HFFc6 (cell line): ENCODE results near the gene SOCS4. TPM values are rescaled to one million over a fixed set of nuclear protein-coding genes. Genes with fewer than 3 reads are reported as not detected.
"Not testable (repeated sequence)": the region's sequence is repeated elsewhere in the genome, so short reads cannot be mapped to it uniquely, and the experiment has no call there.

ENCODE experiments used
- DNase-seq: peaks from one replicate; pipeline ENCODE4 v3.0.0-alpha.2; 2018
- H3K27ac Mint-ChIP-seq: 2 replicates; pipeline ENCODE4 v1.8.0; 2020; ENCODE audit warnings: mild to moderate bottlenecking, mixed read lengths
- H3K27me3 Mint-ChIP-seq: 2 replicates; pipeline ENCODE4 v1.8.0; 2021; ENCODE audit warnings: mild to moderate bottlenecking, moderate library complexity, mixed read lengths; ENCODE audit not compliant: insufficient read depth
- H3K36me3 Mint-ChIP-seq: 2 replicates; pipeline ENCODE4 v1.8.0; 2021; ENCODE audit warnings: low read depth, mixed read lengths
- H3K4me1 Mint-ChIP-seq: 2 replicates; pipeline ENCODE4 v1.8.0; 2020; ENCODE audit warnings: low read depth, mixed read lengths
- H3K4me3 Mint-ChIP-seq: 2 replicates; pipeline ENCODE4 v1.8.0; 2020; ENCODE audit warnings: mild to moderate bottlenecking, moderate library complexity, mixed read lengths
- H3K9me3 Mint-ChIP-seq: 2 replicates; pipeline ENCODE4 v1.8.0; 2020; ENCODE audit warnings: mild to moderate bottlenecking, mixed read lengths
- total RNA-seq, 6 experiments: library from RNA; stranded (reverse); fragmentation: NEBNext Ultra II Directional; extraction: Animal tissue kit (Norgen Biotek cat#: 25700); gene quantifications; 2 replicates in 1 of 6; 3 replicates in 5 of 6; pipeline ENCODE4 v1.2.3, GENCODE V29; 2021
- TF ChIP-seq, protein P1 (sequence below): fragments of 200-600 bp; sonication (generic); IDR thresholded peaks from 2 replicates; pipeline ENCODE4 v1.5.0; 2021; ENCODE audit warnings: antibody characterized with exemption, mild to moderate bottlenecking

The SOCS4 gene
- total RNA-seq, 6 experiments from 2014 or later: 22.1 to 26.2 (median 23.6) TPM

- H3K27me3 Mint-ChIP-seq: 0 out of 2 replicates have a peak, but pooled peaks cover 2% of the 10 kb centered on the region
- TF ChIP-seq, protein P1, sequence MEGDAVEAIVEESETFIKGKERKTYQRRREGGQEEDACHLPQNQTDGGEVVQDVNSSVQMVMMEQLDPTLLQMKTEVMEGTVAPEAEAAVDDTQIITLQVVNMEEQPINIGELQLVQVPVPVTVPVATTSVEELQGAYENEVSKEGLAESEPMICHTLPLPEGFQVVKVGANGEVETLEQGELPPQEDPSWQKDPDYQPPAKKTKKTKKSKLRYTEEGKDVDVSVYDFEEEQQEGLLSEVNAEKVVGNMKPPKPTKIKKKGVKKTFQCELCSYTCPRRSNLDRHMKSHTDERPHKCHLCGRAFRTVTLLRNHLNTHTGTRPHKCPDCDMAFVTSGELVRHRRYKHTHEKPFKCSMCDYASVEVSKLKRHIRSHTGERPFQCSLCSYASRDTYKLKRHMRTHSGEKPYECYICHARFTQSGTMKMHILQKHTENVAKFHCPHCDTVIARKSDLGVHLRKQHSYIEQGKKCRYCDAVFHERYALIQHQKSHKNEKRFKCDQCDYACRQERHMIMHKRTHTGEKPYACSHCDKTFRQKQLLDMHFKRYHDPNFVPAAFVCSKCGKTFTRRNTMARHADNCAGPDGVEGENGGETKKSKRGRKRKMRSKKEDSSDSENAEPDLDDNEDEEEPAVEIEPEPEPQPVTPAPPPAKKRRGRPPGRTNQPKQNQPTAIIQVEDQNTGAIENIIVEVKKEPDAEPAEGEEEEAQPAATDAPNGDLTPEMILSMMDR: no peak
- no peak for DNase-seq
These were observed 32.3 kb downstream of the SOCS4 start for GRCh38 chr14:55059333-55059732.

DNA sequence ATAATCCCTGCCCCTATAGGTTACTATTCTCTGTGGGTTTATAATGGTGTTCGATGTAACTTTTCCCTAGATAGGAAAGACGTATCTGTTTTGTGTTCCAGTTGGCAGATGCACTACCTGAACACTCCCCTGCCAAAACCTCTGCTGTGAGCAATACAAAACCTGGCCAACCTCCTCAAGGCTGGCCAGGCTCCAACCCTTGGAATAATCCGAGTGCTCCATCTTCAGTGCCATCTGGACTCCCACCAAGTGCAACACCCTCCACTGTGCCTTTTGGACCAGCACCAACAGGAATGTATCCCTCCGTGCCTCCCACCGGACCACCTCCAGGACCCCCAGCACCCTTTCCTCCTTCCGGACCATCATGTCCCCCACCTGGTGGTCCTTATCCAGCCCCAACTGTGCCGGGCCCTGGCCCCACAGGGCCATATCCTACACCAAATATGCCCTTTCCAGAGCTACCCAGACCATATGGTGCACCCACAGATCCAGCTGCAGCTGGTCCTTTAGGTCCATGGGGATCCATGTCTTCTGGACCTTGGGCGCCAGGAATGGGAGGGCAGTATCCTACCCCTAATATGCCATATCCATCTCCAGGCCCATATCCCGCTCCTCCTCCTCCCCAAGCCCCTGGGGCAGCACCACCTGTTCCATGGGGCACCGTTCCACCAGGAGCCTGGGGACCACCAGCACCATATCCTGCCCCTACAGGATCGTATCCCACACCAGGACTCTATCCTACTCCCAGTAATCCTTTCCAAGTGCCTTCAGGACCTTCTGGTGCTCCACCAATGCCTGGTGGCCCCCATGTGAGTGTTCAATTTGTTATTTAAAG, 35.7 kb downstream of the SOCS4 start:
- peaks cover 2% of the 10 kb centered on the region; the same call in 1 of the 2 replicates for H3K27me3 Mint-ChIP-seq
- no peak for DNase-seq
- H3K4me1 Mint-ChIP-seq: peaks cover 48% of the 10 kb centered on the region
- no peak overlapping the region for H3K4me3 Mint-ChIP-seq
- peak overlapping the region; percentile 61; the same call in 1 of the 2 replicates for H3K27ac Mint-ChIP-seq
- peaks cover 56% of the 10 kb centered on the region for H3K36me3 Mint-ChIP-seq
- no peaks in the 10 kb centered on the region for H3K9me3 Mint-ChIP-seq
- TF ChIP-seq, protein P1: no peak

More at GRCh38 chr14:55059333-55059732, 32.3 kb downstream of the SOCS4 start:
- Mint-ChIP-seq H3K4me3 (no peak overlapping the region), H3K36me3 (peaks cover 52% of the 10 kb centered on the region), H3K9me3 (no peaks in the 10 kb centered on the region), H3K4me1 (peaks cover 45% of the 10 kb centered on the region), H3K27ac (peak overlapping the region; percentile 2)

GRCh38 chr14:55064896-55065295, 37.9 kb downstream of the SOCS4 start:
- peaks cover 51% of the 10 kb centered on the region for H3K36me3 Mint-ChIP-seq
- not testable (repeated sequence) for H3K9me3 Mint-ChIP-seq, H3K27me3 Mint-ChIP-seq, H3K4me3 Mint-ChIP-seq, DNase-seq
- H3K4me1 Mint-ChIP-seq: peaks cover 35% of the 10 kb centered on the region
- H3K27ac Mint-ChIP-seq: peak overlapping the region; percentile 35; the same call in 1 of the 2 replicates

- no peak for DNase-seq
- Mint-ChIP-seq H3K27me3 (no peaks in the 10 kb centered on the region; the same call in 1 of the 2 replicates), H3K4me1 (peaks cover 39% of the 10 kb centered on the region), H3K27ac (peak overlapping the region; percentile 35), H3K9me3 (no peaks in the 10 kb centered on the region), H3K4me3 (no peak overlapping the region), H3K36me3 (peaks cover 52% of the 10 kb centered on the region)
- TF ChIP-seq, protein P1: no peak
These were observed 38.4 kb downstream of the SOCS4 start for GRCh38 chr14:55065411-55065810.

GRCh38 chr14:55066223-55066622, 39.2 kb downstream of the SOCS4 start:
- peaks cover 39% of the 10 kb centered on the region for H3K4me1 Mint-ChIP-seq
- TF ChIP-seq, protein P1: no peak
- H3K27me3 Mint-ChIP-seq: peaks cover 3% of the 10 kb centered on the region
- H3K9me3 Mint-ChIP-seq: no peaks in the 10 kb centered on the region
- H3K36me3 Mint-ChIP-seq: peaks cover 50% of the 10 kb centered on the region
- DNase-seq: no peak
- H3K27ac Mint-ChIP-seq: peak overlapping the region; percentile 4; the same call in 1 of the 2 replicates
- no peak overlapping the region for H3K4me3 Mint-ChIP-seq

DNA sequence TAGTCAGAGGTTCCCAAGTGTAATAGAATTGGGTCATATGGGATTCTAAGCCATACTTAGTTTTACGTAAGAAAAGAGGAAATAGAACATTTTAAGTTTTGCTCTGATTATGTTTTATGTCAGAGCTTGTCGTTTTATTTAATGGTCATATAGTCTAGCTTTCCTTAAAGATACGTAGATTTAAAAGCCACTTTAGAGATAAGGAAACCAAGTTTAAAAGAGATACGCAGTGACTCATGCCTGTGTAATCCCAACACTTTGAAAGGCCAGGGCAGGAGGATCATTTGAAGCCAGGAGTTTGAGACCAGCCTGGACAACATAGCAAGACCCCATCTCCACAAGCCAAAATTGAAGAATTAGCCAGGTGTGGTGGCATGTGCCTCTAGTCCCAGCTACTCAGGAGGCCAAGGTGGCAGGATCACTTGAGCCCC, 44.0 kb downstream of the SOCS4 start:
- Mint-ChIP-seq H3K27ac (peak overlapping the region; percentile 99), H3K4me1 (peaks cover 61% of the 10 kb centered on the region), H3K4me3 (peak overlapping the region; percentile 75), H3K27me3 (peaks cover 3% of the 10 kb centered on the region), H3K36me3 (peaks cover 23% of the 10 kb centered on the region), H3K9me3 (no peaks in the 10 kb centered on the region)
- peak; percentile 35 for DNase-seq
- TF ChIP-seq, protein P1: no peak
